IPS-11a (cell line): ENCODE results near the gene NF1.

Source experiments
- H3K4me3 ChIP-seq: one replicate; pipeline ENCODE4 v1.5.1; 2013; ENCODE audit warnings: low read depth, low read length, control low read depth

Gene NF1

DNA sequence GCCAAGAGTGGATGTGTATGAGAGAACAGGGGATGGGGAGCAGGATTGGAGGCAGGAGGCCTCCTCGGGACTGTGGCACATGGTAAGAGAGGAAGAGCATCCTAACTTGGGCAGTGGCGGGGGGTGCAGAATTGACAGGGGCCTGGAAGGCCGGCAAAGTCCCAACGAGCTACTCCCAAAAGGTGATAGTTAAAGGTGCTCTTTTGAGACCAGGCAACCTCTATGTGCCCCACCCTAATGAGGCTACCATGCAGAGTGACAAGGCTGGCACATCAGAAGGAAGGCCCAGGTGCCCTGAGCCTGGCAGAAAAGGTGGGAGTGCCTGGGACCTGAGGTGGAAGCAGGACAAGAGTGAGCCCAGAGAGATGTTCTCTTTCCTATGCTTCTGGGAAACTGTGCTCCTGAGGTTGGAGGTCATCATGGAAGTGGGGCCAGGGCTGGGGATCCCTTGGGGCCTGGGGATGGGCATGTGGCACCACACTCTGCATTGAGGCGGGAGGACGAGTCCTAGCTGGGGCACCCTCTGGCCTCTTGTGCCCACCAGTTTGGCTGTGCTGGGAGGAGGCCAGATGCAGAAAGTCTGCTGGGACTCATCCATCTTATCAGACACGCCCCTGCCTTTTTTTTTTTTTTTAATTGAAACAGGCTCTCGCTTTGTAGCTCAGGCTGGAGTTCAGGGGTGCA, 302.6 kb downstream of the NF1 start:
- no peak overlapping the region for H3K4me3 ChIP-seq

DNA sequence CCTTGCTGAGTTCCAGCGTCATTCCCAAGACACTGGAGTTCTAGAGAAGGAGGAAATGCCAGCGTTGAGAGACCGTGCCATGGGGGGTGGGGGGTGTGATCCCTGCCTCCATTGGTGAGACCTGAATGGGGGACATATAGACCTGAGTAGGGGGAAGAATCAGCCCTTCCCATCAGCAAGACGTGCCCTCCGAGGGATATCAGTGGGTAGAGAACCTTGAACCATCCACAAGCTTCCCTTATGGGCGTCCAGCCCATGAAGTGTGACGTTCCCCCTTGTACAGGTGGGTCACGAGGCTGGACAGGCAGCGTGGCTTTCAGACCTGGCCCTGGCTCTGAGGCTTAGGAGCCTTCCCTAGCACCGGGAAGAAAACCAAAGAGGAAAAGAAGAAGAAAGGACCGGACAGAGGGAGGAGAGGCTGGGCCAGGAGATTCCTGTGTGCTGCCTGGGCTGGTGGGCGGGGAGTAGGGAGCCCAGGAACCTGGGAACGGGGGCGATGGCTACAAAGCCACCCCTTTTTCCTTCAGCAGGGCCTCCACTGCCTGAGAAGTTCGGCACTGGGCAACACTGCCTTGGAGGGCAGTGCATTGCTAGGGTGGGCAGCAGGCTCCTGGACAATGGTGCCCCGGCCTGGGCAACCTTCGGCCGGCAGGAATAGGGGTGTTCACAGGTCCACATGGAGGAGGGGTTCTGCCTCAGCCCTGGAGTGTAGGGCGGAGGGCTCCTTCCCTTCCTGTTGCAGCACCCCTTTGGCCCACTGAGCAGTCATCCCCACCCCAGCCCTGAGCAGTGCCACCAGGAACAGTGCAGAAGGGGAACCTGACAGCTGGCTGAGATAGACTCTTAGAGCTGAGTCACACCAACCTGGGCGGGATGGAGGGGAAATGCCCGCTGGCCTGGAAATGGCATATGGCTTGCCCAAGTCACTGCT, 303.9 kb downstream of the NF1 start:
- no peak overlapping the region for H3K4me3 ChIP-seq

- no peak overlapping the region for H3K4me3 ChIP-seq
These were observed 305.7 kb downstream of the NF1 start for GRCh38 chr17:31400481-31400950.

DNA sequence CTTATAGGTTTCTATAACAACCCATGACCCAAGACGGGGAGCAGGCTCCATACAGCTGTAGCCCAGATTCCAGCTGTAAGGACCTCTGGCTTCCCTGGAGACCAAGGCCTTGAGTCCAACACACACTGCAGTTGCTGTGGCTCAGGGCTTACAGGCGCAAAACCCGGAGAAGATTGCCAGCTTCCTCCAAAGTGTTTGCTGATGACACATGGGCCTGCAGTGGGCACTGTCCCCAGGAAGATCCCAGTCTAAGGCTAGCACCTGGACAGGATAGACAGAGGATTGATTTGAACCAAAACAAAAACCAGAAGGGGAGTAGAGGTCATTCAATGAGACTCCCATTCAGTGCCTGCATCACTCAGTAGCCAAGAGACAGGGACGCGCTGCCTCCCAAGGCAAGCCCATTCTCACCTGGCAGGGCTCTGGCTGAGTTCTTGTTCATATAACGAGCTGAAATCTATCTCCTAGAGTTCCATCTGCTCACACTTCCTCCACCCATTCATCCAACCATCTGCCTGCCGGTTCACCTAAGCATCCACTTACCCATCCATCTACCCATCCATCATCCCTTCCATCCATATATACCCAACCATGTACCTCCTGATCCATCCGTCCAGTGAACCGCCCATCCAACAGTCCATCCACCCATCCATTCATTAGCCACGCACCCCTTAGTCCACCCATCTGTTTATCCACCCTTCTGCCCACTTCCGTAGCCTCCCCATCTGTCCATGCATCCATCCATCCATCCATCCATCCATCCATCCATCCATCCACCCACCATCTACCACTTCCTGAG, 306.9 kb downstream of the NF1 start:
- H3K4me3 ChIP-seq: no peak overlapping the region

DNA sequence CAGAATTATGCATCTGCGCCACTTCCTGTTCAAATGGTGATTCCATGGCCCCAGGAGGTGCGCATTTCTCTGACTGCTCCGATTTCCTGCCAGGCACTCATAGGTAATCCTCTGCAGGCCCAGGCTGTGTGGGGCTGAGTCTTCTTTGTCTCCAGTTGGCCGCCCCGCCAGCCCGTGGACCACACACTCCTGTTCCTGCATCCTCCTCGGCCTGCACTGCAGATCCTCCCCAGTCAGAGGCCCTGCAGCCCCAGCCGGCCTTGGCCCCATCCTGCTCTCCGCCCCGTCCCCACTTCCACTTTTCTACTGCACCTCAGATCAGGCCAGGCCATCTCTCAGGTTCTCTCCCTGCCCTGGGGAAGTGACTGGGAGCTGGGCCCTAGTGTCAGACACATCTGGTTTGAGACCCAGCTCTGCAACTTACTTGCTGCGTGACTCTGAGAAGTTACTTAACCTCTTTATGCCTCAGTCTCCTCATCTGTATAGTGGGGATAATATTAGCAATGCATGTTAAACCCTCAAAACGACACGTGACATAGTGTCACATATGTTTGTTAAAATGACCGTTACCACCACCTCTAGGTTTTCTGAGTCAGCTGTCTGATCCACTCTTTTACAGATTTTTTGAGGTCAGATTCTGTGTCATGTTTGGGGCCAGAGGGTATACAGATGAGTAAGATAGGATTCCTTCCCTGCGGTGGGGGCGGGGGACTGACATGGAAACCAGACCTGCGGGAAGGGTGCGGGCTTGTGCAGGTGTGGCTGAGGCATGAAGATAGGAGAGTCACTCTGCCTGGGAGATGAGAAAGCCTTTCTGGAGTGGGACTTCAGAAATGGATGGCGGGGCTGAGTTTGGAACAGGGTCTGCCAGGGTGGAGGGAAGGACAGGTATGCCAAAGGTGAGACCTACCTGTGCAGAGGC, 309.5 kb downstream of the NF1 start:
- no peak overlapping the region for H3K4me3 ChIP-seq

GRCh38 chr17:31405890-31406371, 311.2 kb downstream of the NF1 start:
- H3K4me3 ChIP-seq: no peak overlapping the region

DNA sequence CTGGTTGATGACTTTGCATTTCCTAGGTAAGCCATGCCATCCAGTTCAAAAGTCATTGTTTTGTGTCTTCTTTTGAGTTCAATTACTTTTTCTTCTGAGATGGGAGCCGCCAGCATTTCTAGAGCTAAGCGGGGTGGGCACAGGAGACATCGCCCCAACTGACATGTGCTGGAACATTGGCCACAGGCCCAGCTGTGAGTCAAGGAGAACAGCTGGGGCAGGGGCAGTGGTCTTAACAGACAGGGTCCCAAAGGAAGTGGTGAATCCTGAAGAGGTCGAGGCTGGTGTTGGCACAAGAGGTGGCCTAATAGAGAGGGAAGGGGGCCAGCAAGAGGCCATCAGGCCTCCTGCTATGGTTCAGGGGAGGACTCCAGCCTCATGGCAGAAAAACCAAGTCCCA, 313.8 kb downstream of the NF1 start:
- H3K4me3 ChIP-seq: no peak overlapping the region

- H3K4me3 ChIP-seq: no peak overlapping the region
These were observed 317.0 kb downstream of the NF1 start for GRCh38 chr17:31411707-31412285.

- no peak overlapping the region for H3K4me3 ChIP-seq
These were observed 317.7 kb downstream of the NF1 start for GRCh38 chr17:31412511-31412910.

- no peak overlapping the region for H3K4me3 ChIP-seq
These were observed 318.5 kb downstream of the NF1 start for GRCh38 chr17:31413081-31413799.

DNA sequence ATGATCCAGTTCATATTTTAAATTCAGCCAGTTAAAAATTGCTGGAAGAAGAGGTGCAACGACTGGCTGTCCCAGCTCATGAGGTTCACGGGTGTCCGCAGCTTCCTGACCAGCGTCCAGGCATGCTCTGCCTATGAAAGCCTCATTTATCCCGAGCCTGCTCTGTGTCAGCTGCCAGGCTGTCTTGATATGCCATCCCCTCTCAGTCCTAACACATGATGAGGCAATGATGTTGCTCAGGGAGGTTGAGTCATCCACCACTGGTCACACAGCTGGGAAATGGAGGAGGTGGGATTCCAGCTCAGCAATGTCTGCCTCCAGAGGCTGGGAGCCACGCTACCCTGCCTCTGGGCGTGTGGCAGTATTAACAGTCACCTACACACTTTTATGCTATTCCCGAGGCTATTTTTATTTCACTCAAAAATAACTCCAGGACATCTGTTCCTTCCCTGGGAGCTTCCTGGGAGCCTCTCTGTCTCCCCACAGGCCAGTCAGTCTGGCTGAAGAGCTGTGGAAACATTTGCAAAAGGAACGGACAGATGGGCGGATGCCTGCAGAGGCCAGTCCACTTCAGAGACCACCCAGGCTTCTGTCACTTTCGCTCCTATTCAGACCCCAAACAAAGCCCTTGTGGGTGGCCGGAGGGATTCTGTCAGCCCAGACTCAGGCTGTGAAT, 319.2 kb downstream of the NF1 start:
- H3K4me3 ChIP-seq: no peak overlapping the region

DNA sequence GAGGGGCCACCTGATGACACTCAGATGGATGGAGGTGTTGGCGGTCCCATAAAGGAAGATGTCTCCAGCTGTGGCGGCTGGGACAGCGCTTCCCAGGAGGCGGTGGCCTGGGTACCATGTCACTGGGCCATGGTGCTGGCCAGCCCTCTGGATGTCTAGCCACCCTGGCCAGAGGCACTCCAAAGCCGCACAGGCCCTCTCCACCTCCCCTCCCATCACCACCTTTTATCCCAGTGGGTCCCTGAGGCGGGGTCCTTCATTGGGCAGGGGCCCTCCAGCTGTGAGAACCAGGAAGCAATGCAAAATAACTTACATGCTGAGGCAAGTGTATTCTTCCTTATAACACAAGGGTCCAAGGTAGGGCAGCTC, 319.8 kb downstream of the NF1 start:
- H3K4me3 ChIP-seq: no peak overlapping the region

GRCh38 chr17:31415004-31415454, 320.3 kb downstream of the NF1 start:
- no peak overlapping the region for H3K4me3 ChIP-seq

- H3K4me3 ChIP-seq: no peak overlapping the region
These were observed 321.1 kb downstream of the NF1 start for GRCh38 chr17:31415640-31416502.

GRCh38 chr17:31416503-31416923, 321.7 kb downstream of the NF1 start:
- H3K4me3 ChIP-seq: no peak overlapping the region

DNA sequence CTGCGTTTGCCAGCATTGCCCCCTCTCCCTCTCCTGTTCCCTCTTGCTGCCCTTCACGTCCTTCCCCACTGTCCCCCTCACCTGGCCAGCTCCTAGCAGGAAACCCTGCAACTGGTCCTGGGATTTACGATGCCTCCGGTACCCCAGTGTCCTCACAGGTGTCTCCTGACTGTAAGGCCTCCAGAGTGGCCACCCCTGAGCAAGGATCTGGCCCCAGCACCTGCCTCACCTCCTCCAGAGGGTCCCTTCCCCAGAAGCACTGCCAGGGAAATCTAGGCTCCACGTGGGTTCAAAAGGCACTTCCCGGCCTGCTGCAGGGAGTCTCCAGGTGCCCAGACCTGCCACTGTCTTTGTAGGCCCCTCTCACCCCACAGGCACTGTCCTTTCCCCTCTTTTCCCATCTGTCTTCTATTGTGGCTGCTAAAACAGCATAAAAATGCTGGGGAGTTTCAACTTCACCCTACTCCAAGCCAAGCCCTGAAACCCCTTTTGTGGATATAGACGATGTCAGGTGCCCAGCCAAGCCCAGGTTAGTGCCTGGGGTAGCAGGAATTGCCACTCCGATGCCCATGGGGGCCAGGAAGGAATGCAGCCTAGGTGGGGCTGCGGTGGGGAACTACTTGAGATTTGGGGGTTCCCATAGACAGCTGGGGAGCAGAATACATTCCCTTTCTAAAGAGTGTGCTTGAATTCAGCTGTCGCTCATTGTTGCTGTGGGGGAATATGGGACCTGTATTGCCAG, 322.4 kb downstream of the NF1 start:
- H3K4me3 ChIP-seq: no peak overlapping the region
